ES-I3 (cell line): ENCODE measurements around the gene SHH.

Source experiments
- H3K36me3 ChIP-seq: 2 replicates; pipeline ENCODE4 v1.6.1; 2013; ENCODE audit warnings: mild to moderate bottlenecking, low read length, control low read depth, moderate library complexity; ENCODE audit not compliant: insufficient read depth
- H3K4me1 ChIP-seq: 2 replicates; pipeline ENCODE4 v1.6.1; 2013; ENCODE audit warnings: mild to moderate bottlenecking, control low read depth, low read length; ENCODE audit not compliant: insufficient read depth
- H3K9ac ChIP-seq: 2 replicates; pipeline ENCODE4 v1.6.1; 2013; ENCODE audit warnings: low read depth, mild to moderate bottlenecking, low read length, moderate library complexity
- H3K9me3 ChIP-seq: 2 replicates; pipeline ENCODE4 v1.6.1; 2013; ENCODE audit warnings: mild to moderate bottlenecking, low read length, moderate library complexity; ENCODE audit not compliant: control insufficient read depth, insufficient read depth

The SHH gene

GRCh38 chr7:155754165-155754564, 58.1 kb downstream of the SHH start:
- Histone ChIP-seq H3K36me3 (no peaks in the 10 kb centered on the region), H3K9me3 (no peaks in the 10 kb centered on the region; the same call in none of the 2 replicates), H3K4me1 (peaks cover 3% of the 10 kb centered on the region; the same call in 1 of the 2 replicates), H3K9ac (no peak overlapping the region)

GRCh38 chr7:155753446-155753965, 58.8 kb downstream of the SHH start:
- H3K9me3 ChIP-seq: no peaks in the 10 kb centered on the region; the same call in none of the 2 replicates
- H3K9ac ChIP-seq: no peak overlapping the region
- peaks cover 3% of the 10 kb centered on the region; the same call in 1 of the 2 replicates for H3K4me1 ChIP-seq
- no peaks in the 10 kb centered on the region for H3K36me3 ChIP-seq

- H3K36me3 ChIP-seq: no peaks in the 10 kb centered on the region
- no peaks in the 10 kb centered on the region; the same call in none of the 2 replicates for H3K9me3 ChIP-seq
- peaks cover 3% of the 10 kb centered on the region; the same call in 1 of the 2 replicates for H3K4me1 ChIP-seq
- no peak overlapping the region for H3K9ac ChIP-seq
These were observed 59.4 kb downstream of the SHH start for GRCh38 chr7:155752756-155753445.

DNA sequence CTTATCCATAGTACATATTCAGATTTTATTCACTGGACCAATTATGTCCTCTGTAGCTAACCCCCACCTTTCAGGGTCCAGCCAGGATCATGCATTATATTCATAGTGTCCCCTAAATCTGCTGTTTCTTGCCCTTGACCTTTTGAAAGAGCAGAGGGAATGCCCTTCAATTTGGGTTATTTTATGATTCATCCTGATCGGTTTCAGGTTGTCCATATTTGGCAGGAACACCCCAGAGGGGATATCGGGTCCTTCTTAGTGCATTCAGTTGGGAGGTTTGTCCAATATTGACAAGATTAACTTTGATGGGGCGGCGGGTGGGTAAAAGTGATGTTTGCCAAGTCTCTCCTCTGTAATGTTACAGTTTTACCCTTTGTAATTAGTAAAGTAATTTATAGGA, 60.9 kb downstream of the SHH start:
- Histone ChIP-seq H3K36me3 (no peaks in the 10 kb centered on the region), H3K9ac (no peak overlapping the region), H3K4me1 (peaks cover 3% of the 10 kb centered on the region; the same call in 1 of the 2 replicates), H3K9me3 (no peaks in the 10 kb centered on the region; the same call in 1 of the 2 replicates)

GRCh38 chr7:155750255-155751125, 61.8 kb downstream of the SHH start:
- Histone ChIP-seq H3K9me3 (no peaks in the 10 kb centered on the region; the same call in 1 of the 2 replicates), H3K36me3 (0 out of 2 replicates have a peak, but pooled peaks cover under 1% of the 10 kb centered on the region), H3K4me1 (peaks cover 3% of the 10 kb centered on the region; the same call in 1 of the 2 replicates), H3K9ac (no peak overlapping the region)
